Hippocampal formation (tissue), 2 donors: Measurements from ENCODE around the gene ACAP3.

Experiments
- DNase-seq, 2 donors: peaks; one replicate each; lab custom pipeline; 2025; lab: John Stamatoyannopoulos, UW

Gene ACAP3

DNA sequence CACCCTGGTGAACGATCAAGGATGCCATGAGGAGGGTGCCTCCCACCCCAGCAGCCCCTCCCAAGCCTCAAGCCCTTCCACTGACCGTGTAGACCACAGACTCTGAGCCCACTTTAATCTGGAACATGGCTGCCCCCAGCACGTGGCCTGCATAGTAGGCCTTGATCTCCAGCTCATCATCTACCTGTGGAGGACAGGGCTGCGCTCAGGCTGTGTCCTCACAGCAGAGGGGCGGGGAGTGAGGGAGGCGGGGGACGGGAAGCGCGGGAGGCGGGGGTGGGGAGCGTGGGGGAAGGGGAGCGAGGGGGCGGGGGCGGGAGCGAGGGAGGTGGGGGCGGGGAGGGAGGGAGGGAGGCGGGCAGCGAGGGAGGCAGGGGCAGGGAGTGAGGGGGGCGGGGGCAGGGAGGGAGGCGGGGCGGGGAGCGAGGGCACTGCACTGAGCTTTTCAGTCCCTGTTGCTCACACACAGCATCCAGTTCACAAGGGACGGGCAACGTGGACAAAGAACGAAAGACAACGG, 7.8 kb upstream of the ACAP3 start:
- no peak for DNase-seq

DNA sequence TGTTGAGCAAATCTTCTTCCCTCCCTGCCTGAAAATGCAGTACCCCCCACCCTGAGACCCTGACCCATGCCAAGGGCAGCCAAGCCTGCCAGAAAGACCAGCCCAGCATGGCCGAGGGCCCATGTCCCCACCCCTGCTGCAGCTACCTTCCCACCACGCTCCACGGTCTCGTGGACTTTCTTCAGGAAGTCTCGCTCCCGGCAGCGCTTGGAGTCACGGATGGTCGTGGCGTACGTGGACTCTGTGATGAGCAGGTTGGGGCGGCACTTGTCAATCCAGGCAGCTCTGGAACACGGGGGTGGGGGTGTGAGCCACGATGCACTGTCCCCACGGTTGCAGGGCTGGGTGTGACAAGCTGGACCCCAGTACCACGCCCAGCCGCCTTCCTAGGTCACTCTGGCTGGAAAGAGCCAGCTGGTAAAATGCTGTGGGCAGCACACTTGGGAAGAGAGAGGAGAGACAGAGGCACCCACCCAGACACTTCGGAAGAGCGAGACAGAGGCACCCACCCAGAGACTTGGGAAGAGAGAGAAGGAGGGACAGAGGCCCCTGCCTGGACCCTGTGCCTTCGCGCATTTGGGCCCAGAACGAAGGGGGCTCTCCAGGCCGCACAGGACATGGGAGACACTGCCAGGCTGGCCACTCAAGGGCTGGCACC, 7.1 kb upstream of the ACAP3 start:
- DNase-seq = no peak

DNA sequence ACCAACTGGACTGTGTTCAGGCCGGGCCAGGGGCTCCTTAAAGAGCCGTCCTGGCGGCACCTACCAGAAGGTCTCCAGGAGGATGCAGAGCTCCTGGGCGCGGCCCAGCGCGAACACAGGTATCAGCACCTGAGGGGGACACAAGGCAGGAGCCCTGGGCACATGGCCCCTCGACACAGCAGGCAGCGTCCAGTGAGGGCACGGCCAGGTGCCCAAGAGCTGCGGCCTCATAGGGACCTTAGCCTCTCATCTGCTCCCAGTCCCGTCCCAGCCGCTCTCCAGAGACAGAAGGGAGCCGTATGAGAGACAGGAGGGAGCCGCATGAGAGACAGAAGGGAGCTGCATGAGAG, 6.5 kb upstream of the ACAP3 start:
- DNase-seq = no peak

DNA sequence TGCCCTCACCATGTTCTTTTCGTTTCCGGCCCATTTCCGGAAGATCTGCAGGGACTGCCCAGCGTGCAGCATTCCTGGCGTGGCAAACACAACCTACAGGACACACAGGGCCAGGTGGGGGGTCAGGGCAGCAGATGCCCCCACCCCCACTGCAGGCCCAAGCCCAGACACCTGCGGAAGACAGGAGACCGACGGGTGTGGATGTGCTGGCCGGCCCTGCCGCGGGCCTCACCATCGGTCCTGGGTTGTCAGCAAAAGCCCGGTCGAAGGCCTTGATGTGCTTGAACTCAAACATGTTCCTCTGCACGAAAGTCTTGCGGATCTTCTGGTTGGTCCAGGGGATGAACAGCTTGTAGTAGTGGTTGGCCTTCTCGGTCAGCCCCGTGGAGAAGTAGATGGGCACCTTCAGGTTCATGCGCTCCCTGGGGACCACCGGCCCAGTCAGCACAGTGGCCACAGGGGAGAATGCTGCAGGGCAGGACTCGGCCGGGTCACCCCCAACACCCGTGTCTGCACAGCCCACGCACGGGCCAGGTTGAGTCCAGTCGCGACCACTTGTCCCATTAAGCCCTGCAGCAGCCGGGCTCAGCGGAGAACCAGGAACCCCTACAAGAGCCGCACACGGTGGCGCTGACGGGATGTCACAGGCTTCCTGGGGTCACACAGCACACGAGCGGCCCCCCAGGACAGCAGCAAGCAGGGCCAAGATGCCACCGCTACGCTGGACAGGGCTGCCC, 5.9 kb upstream of the ACAP3 start:
- DNase-seq = no peak

DNA sequence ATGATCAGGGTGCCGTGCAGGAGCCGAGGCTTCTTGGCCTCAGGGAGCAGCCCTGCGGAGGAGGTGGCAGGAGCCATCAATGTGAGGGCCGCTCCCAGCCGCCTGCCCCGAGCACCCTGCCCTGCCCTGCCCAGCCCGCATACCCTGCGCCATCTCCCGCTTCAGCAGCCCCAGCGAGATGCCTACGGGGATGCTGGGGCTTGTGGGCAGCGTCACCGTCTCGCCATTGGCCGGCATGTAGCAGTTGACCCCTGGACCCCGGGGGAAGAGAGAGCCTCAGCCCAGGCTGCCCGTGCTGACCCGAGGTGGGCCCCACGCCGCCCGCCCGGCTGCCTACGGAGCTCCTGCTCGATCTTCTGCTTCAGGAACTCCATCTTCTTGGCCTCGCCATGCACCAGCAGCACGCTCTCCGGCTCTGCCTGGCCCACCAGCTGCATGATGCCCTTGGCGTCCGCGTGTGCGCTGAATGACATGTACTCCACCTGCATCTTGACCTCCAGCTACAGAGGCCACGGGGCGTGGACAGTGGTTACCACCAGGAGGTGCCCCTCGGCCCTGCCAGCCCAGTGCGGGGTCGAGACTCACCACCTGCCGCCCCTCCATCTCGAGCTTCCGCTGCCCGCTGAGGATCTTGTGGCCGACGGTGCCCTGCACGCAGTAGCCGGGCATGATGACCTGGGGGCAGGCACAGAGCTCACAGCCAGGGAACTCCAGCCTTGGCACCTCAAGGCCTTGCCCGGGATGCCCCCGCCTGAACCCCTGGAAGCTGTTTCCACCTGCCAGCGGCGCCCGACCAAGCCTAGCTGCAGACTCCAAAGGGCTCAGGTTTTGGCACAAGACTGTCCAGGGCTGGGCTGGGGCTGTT, 5.0 kb upstream of the ACAP3 start:
- DNase-seq = no peak

DNA sequence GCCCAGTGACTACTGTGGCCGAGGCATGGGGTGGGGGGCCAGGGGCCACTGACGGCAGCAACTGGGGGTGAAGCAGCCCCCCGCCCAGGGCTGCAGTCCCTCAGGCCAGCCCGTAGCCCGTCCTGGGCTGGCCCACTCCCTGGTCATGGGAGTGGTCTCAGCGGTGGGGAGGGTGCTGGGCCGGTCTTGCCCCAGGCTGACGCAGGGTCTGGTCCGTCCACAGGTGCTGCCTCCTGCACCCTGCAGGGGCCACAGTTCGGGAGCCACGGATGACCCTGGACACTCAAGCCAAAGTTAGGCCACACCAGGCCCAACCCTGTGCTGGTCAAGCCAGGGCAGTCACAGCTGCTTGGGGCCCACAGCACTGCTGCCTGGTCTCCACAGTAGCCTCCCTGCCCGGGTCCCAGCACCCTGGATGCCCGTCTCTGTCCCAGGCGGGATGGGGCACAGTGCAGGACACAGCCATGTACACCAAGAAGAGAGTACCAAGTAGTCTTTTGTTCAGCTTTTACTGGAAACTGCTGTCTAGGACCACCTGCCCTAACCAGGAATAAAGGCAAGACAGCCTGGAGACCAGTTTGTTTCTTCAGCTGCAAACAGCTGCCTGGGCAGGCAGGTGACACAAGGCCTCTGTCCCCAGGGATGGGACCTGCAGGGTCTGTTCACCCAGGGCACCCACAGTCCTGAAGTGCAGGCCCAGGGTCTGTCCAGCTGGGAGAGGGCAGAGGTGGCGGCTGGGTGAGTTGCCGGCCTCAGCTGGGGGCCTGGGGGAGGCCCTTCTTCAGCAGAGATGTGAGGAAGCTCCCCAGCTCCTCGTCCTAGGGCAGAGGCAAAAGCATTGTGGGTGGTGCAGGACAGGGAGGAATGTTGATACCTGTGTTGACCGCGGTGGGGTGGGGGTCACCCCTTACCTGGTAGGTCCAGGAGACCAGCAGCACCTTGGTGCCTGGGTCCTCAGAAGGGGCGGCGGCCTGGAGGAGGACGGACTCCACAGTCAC, 3.7 kb upstream of the ACAP3 start:
- no peak for DNase-seq

DNA sequence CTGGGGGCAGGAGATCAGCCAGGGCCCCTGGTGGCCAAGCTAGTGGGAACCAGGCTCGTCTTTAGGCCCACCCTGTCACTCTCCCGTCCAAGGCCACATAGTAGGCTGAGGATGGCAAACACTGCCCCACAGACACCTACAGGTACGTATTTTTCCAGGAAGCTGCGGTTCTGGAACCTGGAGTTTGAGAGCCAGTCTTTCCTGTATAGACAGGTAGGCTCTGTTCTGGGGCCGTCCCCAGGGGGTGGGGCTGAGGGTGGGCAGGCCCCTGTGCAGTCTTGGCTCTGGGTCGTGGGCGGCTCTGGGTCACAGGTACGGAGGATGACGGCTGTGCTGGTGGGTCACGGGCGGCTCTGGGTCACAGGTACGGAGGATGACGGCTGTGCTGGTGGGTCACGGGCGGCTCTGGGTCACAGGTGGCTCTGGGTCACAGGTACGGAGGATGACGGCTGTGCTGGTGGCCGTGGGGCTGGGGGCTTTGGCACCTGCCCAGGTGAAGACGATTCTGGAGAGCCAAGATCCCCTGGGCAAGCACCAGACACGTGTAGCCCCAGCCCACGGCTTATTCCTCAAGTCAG, 2.8 kb upstream of the ACAP3 start:
- DNase-seq = no peak

DNA sequence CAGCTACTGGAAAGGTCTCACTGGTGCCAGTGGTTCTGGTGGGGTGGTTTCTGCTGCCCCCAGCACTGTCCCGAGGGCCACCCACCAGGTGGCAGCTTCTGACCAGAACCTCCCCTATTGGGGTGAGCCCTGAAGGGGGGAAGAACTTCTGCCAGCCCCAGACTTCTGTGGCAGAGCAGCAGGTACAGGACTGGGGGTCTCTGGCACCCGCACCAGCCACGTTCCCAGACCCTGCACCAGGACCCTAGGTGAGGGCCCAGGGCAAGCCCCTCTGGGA, 2.3 kb upstream of the ACAP3 start:
- DNase-seq = no peak

DNA sequence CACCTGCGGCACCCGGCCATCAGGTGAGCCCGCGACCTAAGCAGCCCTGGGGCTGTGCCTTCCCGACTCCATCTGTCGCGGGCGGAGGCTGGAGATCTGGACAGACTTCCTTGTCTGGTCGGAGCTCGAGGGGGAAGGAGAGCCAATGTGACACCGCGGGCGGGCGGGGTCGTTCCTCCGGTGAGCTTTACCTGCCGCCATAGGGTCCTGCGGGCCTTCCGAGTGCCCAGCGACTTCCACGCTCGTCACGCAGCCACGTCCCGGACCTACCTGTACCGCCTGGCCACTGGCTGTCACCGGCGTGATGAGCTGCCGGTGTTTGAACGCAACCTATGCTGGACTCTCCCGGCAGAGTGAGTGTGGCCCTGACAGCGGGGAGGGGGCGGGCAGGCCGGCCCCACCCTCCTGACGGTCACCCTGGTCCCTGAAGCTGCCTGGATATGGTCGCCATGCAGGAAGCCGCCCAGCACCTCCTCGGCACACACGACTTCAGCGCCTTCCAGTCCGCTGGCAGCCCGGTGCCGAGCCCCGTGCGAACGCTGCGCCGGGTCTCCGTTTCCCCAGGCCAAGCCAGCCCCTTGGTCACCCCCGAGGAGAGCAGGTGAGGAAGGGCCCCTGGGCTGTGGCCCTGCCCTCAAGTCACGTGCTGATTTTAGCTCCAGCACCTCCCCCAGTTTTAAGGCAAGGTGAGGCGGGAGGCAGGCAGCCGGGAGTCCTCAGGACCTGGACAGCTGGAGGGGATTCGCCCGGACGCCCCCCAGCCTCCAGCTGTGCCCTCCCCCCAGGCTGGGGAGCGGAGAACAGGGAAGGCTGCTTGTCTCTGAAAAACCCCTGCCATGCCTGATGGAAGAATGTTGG, 1.8 kb upstream of the ACAP3 start:
- no peak for DNase-seq

DNA sequence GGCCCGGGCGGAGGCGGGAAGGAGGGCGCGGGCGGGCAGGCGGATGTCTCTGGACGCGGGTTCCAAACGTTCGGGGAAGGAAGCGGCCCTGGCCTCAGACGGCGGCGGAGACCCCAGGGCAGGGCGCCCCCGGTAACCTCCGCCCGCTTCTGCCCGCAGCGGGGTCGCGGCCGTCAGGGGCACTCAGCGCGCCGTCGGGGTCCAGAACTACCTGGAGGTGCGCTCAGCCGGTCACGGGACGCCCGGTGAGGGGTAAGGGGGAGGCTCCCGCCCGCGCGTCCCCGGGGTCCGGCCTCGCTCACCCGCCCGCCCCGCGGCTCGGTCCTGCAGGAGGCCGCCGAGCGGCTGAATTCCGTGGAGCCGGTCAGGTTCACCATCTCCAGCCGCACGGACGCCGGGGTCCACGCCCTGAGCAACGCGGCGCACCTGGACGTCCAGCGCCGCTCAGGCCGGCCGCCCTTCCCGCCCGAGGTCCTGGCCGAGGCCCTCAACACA, 1.1 kb upstream of the ACAP3 start:
- no peak for DNase-seq

DNA sequence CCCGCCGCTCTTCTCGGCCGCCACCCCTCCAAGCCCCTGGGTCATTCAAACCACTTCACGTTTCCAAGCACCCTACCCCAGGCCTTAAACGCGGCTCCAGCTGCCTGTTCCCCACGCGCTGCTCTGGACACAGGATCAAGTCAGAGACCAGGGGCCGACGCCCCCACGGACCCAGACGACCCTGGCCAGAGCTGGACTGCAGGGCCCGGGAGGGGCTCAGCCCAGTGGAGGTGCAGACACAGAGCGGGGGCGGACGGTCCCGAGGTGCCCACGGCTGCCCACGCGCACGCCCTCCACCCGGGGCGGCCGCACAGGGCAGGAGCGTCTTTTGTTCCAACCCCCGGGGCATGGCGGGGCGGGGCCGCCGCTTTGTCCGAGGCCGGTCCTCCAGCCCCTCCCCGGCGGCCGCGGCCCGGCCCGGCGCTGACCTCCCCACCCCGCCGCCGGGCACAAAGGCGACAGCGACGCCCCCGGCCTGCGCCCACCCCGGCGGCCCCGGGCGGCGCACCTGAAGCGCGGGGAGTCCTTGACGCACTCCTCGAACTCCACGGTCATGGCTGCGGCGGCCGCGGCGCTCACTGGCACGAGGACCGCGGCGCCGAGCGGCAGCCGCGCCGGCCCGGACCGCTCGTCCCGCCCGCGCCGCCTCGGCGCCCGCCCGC, 338 bp downstream of the ACAP3 start:
- no peak for DNase-seq

DNA sequence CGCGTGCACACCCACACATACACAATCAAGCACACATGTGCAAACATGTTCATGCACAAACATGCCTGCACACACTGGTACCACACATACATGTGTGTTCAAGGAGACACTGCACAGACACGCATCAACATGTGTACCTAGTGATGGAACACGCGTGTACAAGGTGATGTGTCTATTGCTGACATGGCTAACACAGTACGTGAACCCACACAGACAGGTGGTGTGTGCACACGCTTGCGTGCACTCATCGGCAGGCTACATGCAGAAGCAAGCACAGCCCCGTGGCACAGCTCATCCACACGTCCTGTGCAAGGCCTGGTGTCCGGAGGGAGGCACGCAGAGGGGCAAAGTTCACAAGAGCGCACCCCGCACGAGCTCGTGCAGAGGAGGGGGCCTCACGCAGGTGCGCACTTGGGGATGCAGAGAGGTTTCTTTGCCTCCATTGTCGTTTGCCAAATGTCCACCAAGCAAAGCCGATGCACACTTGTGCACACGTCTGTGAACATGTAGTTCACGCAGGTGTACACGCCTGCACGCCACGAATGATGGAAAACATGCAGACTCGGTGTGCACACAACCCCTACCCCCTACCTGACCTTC, 969 bp downstream of the ACAP3 start:
- no peak for DNase-seq

DNA sequence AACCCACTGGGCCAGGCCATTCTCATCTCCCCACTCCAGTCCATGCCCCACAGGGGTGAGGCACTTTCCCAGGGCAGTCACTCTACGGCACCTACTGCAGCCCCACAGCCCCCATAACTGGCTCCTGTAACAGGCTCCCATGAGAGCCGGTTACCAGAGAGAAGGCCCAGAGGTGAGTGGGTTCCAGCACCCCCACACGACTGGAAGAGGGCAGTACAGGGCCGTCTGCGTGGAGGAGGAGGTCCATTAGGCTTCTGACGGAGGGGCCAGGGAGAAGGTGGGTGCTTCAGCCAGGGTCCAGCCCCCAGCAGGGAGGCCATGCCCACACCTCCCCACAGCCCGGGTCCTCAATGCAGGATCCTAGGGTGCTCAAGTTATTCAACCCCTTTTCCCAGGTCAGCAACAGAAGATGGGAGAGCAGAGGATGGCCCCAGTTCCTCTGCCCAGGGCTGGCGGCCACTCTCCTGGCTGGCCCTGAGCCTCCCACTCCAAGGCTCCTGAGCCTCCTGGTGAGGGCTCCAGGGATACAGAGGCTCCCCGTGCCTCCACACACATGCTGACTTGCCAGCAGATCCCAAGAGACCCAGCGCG, 1.6 kb downstream of the ACAP3 start:
- DNase-seq = no peak

DNA sequence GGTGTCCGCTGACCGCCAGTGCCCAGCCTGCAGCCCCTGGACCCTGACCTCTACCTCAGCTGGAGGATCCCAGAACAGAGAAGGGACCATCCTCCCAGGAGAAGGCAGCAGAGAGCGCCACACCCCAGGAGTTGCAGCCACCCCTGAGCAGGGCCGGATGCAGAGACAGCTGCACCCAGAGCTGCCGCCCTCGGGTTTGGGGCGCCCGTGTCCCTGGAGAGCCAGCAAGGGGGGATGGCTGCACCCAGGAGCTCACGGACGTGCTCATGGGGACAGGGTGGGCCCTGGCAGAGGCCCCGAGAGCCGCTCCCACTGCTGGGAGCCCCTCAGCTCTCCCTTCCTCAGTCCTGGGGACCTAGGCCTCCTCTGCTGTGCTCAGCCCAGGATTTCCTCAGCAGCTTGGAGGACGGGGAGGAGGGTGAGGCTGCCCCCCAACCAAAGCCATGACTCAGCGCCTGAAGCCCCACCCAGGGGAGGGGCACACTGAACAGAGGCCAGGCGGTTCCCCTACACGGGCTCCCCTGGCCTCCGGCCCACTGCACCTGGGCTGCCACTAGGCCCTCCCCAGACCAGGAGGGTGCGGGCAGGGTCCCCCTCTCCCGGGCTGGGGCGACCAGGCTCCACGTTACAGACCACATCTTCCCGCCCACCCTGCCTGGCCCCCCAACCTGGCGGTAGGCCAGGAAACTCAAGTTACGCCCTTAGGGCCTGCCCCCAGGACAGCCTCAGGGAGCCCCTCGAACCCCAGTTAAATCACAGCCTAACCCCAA, 2.2 kb downstream of the ACAP3 start:
- DNase-seq = peak in 1 of 2 donors; percentile 20

DNA sequence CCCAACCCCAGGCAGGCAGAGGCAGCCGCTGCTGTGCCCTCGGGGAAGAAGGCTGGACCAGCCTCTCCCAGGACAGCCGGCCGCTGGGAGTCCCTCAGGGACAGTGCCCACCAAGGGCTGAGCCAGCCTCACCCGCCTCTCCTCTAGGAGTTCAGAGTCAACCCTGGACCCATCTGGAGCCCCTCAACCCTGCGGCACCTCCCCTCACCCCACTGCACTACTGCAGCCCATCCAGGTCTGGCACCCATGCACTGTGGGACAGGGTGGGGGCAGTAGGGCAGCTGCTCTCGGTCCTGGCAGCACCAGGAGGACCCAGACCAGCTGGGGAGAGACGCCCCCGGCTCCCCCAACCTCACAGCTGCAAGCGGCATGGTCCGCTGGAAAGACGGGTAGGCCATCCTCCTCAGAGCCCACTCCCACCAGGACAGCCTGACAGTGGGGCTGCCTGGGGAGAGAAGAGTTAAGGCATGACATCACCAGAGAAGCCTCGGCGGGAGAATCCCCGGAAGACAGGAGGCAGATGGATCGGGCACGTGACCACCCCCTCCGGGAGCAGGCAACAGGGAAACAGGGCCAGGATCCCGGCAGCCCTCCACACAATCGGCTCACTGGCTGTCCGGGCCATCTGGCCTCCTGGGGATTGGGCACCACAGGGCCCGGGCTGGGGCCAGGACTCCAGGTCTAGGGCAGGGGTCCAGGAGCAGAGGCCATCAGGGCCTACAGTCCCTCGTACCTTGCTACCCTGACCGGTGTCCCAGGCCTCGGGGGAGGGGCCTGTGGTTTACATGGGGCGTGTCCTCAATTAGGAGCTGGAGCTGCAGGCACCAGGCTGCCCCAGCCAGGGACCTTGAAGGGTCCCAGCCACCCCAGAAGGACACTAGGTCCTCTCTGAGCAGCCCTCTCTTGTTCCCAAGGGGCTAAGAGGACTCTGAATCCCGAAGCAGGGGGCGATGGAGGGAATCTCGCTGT, 3.1 kb downstream of the ACAP3 start:
- peak; percentile 92 to 95 for DNase-seq

DNA sequence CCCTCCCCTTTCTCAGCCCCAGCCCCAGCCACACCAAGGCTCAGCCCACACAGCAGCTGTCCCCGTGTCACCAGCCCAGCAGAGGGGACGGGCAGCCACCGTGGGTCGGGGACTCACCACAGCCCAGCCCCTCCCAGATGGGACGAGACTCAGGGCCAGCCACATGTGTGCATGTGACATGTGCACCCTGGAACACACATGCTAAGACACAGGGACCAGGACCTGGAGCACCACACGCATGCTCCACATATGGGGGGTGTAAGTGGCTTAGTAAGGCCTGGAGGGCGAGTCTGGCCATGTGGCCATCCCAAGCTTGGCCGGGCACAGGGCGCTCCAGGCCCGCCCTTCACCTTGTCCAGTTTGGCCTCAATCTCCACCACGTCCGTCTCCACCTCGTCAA, 4.0 kb downstream of the ACAP3 start:
- DNase-seq = no peak

DNA sequence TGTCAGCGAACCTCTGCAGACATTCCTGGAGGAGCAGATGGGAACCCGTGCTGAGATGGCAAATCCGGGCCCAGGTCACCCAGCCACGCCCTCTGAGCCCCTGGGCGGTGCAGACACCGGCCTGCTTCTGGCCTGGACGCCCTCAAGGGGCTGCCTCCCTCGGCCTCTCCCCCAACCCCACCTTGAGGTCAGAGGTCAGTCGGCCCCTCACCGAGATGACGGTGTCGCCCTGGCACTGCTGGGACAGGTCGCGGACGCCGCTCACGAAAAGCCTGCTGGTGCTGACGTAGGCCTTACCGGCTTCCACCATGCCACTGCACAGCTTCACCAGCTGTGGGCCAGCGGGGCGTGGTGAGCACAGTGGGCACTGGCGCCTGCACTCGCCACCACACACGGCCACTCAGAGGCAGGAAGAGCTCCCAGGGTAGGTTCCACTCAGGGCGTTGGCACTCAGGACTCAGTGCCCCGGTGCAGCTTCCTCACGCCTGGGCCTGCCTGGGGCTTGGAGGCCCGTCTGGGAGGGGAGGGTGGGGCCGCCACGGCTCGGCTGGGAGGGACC, 4.7 kb downstream of the ACAP3 start:
- DNase-seq = no peak
